ENCODE measurements around the gene CD22.

DNA sequence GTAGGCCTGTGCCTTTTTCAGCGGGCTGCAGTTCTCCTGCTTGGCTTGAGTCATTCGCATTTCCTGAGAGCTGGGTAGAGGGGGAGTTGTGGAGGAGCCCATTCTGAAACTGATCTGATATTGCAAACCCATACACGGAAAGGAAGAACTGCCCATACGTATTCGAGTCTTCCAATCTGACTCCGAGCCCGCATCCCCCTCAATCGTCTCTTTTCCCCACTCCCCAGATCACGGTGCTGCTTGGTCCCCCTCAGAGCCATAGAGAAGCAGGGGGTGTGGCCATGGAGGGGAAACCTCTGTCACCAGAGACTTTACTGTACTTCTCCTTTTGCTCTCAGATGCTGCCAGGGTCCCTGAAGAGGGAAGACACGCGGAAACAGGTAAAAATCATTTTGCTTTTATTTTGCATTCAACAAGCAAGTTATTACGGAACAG is at the start of gene CD22:
- TF ChIP-seq ZZZ3 (IDR thresholded peaks at IDR 0.05; ENCODE audit: control insufficient read depth, insufficient read length, low read depth) (no peak), TARDBP (IDR thresholded peaks at IDR 0.05; ENCODE audit: borderline replicate concordance) (no peak), YY1 (IDR thresholded peaks at IDR 0.05; ENCODE audit: low read depth, low read length) (peak; percentile 39; the same call in 1 of the 2 replicates)
